Body of pancreas (tissue), 4 donors: Measurements from ENCODE around the gene GNAZ.

Source experiments
- CTCF ChIP-seq, 7 experiments: fragments of 450-650 bp in 4 of 7; fragments of 200-600 bp in 3 of 7; sonication (generic) in 3 of 7; IDR thresholded peaks; one replicate each; pipeline ENCODE4 v1.5.1; 2016 to 2019; ENCODE audit warnings: antibody characterized with exemption in 7 of 7
- POLR2A ChIP-seq, 3 donors: fragments of 450-650 bp; IDR thresholded peaks; one replicate each; pipeline ENCODE4 v1.6.1; 2016; ENCODE audit warnings: antibody characterized with exemption in 3 of 3, mild to moderate bottlenecking in 2 of 3

- TF ChIP-seq CTCF (IDR thresholded peaks at IDR 0.05) = no peak
- no peak for TF ChIP-seq POLR2A (IDR thresholded peaks at IDR 0.05)
These were observed 25.5 kb downstream of the GNAZ start for GRCh38 chr22:23095733-23096342.
